Left forelimb (tissue), 1 donor: ENCODE results near the gene TCL1A.

ENCODE experiments used
- DNase-seq: peaks from one replicate; pipeline ENCODE4 v3.0.0-alpha.2; 2018; ENCODE audit warnings: low spot score

TCL1A gene

DNA sequence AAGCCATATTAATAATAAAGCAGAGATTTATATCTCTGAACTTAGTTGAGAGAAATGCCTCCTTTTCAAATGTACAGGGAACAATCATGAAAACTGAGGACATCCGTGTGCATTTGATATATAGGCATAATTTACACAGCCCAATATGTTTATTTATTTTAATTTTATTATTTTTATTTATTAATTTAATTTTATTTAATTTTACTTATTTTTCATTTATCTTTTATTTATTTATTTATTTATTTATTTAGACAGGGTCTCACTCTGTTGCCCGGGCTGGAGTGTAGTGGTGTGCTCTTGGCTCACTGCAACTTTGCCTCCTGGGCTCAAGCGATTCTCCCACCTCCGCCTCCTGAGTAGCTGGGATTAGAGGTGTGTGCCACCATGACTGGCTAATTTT, 8.4 kb downstream of the TCL1A start:
- no peak for DNase-seq

DNA sequence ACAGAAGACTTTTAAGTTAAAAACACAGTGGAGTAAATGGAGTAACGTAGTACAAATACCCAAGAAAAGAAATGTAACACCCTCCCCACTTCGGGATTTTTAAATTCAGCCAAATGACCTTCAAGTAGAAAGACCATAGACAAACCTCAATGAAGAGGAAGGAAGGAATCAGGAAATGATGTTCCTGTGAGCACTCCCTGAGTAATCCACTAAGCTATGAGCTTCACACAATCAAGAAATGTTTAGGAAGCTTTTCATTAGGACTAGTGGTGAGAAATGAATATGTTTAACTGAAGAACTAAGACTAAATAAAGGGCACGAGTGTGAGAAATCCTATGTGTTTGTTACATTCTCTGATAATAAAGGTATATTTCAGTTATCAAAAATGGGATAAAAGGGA, 10.1 kb downstream of the TCL1A start:
- no peak for DNase-seq

GRCh38 chr14:95703341-95703740, 10.6 kb downstream of the TCL1A start:
- DNase-seq = no peak

- no peak for DNase-seq
Observed at GRCh38 chr14:95701846-95702221, 12.1 kb downstream of the TCL1A start.

- no peak for DNase-seq
Observed at GRCh38 chr14:95700221-95700976, 13.5 kb downstream of the TCL1A start.

GRCh38 chr14:95699412-95699811, 14.5 kb downstream of the TCL1A start:
- DNase-seq = no peak

- no peak for DNase-seq
Observed at GRCh38 chr14:95698287-95698686, 15.6 kb downstream of the TCL1A start.

DNA sequence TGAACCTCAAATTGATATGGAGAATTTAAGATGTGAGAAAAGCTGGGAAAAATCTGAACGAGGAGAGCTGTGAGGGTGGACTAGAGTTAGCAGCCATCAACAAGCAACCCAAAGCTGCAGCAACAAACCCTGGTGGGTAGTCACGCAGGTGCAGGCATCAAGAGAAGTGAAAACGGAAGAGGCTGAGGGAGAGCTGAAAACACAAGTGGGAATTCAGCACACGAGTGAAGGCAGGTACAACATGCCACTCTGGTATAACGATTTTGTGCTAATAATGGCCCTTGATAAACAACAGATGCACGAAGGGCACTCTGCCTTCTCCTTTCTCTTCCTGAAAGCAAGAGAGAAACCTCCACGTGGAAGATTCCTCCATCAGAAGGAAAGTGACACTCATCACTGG, 16.2 kb downstream of the TCL1A start:
- DNase-seq = no peak

GRCh38 chr14:95696741-95697140, 17.2 kb downstream of the TCL1A start:
- DNase-seq = no peak

- DNase-seq = no peak
Observed at GRCh38 chr14:95695913-95696312, 18.0 kb downstream of the TCL1A start.

DNA sequence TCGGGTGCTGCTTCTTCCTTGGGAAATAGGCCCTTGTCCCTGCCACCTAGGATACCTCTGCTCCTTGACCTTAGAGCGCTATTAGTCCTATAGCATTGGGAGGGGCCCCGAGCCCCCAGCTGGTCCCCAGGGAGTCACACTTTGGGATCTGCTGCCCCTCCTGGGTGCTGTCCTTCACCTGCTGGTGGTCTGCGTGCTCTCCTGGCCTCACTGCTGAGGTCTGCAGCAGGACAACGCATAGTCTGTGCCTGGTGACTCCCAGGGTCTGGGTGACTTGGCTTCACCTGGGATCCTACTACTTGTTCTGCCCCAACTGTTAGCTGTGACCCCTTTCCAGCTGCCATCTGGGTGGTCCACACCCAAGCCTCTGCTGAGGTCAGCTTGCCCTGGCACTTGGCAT, 18.9 kb downstream of the TCL1A start:
- DNase-seq = no peak

DNA sequence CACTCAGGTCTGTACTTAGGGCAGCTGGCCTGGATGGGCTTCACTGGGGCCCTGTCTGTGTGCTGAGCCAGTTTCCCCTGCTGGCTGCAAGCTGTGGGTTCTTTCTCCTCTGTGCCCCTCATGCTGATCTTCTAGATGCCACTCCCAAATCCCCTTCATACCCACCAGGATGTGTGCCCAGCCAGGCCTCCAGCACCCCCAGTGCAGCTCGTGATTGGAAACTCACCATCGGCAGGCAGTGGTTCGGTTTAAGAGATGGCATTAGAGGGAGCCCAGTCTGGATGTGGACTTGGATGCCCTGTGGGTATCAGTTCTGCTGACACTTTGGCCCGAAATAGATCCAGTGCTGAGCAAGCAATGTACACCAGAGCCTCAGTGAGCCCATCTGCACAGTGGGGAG, 21.8 kb downstream of the TCL1A start:
- DNase-seq = no peak

DNA sequence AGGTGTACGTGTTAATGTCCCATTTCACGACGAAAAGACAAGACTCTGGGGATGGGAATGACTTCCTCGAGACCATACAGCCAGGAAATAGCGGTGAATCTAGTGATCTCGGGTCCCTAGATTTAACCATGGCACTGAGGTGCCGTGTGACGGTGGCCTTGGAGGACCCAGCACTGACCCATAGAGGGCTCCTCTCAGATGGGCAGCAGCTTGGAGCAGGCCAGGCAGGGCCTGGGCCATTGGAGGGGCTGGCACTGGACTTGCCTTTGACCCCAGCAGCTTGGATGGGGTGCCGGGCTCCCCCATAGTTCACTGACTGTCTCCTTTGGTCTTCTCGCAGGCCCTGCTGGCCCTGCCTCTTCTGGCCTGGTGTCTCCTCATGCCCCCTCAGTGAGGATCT, 22.3 kb downstream of the TCL1A start:
- DNase-seq = no peak

DNA sequence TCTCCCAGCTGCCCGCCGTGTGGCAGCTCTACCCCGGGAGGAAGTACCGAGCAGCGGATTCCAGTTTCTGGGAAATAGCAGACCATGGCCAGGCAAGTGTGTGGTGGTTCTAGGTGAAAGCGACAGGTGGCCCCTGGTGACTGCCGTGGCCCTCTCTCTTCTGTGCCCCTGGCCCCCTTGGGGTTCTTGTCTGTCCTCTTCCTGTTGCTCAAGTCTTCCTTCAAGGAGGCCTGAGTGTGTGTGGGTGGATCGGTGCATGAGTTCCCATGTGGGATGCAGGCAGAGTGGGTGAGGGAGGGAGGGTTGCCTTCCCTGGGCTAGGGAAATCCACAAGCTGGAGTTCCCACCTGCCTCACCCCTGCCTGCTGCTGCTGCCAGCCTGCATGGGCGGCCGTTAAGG, 23.1 kb downstream of the TCL1A start:
- no peak for DNase-seq

GRCh38 chr14:95689441-95689840, 24.5 kb downstream of the TCL1A start:
- no peak for DNase-seq

- DNase-seq = no peak
Observed at GRCh38 chr14:95686935-95687334, 27.0 kb downstream of the TCL1A start.

GRCh38 chr14:95685978-95686922, 27.7 kb downstream of the TCL1A start, which contains the start of gene TCL1B:
TCL1B (plus strand) TSS chr14:95686426; CDS start chr14:95686468, 42 bp downstream.
- peak; percentile 58 for DNase-seq

DNA sequence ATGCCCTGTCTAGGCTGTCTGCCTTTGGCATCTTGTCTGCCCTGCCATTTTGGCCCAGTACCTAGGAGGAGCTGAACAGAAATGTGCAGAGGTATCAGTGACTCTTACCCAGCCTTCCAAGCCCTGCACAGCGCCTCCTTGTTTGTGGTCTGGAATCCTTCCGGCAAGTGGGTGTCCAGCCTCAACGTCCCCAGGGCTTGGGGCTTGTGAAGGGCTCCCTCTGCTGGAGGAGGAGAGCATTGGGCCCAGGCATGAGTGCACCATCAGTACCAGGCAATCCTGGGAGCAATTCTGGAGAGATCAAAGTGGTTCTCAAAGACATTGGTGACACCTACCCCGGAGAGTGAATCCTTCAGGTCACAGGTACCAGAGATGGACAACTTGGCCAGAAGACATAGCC, 30.1 kb downstream of the TCL1A start:
- peak; percentile 31 for DNase-seq

DNA sequence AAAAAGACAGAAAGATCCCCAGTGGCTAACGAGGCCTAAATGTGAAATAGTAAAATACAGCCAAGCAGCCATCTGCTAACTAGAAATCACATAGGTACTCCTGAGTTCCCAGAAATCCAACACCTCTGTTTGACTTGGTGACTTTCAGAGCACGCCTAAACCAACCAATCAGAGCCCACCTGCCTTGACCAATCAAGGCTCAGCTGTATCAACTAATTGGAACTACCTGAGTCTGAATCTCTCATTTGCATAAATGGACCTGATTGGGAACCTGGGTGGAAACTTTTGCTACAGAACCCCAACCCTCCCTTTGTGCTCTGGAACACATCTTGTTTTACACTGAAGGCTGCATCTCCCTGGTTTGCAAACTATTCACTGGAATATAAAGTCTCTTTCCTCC, 32.8 kb downstream of the TCL1A start:
- peak; percentile 18 for DNase-seq

DNA sequence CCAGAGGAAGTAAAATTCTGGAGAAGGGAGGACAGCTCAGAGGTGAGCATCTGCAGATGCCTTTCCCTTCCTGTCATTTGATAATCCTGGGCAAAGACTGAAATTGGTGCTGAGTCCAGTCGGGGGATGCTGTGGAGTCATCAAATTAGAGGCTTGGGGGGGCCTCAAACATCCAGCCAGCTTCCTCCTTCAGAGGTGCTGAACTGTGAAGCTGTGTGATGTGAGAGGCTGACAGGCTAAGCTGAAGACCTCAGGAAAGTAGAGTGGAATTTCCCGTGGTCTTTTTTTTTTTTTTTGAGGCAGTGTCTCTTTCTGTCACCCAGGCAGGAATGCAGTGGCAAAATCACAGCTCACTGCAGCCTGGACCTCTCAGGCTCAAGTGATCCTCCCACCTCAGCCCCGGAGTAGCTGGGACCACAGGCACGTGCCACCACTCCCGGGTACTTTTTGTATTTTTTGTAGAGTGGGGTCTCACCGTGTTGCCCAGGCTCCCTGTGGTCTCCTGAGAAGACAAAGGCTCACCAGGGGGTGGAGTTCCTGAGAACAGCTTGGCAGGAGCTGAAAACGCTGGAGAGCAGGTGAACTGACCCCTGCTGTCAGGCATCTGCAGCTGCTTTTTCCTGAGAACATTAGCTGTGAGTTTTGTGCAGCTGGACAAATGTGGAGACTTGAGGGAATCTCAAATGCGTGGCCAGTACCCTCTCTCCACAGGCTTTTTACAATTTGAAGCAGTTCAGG, 33.8 kb downstream of the TCL1A start:
- DNase-seq = peak; percentile 40

GRCh38 chr14:95679148-95679815, 34.6 kb downstream of the TCL1A start:
- DNase-seq = peak; percentile 14
